ENCODE data around the gene ACO2.

The ACO2 gene

DNA sequence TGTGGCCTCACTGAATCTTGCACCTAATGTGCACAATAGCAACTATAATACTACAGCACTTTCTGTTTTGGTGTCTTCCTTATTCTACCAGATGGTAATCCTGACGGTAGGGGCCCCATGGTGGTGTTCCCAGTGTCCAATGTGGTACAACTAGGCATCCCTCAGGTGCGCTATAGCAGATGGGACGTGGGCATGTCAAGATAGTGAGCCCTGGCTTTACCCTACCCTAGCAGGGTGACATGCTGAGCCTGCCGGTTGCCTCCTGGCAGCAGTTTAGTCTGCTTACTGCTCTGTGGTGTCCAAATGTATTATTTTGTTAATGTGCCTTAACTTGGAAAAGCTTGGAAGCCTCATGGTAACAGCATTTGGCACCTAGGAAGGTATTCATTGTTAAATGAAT lies 19.2 kb downstream of the ACO2 start:
- no peak for DNase-seq (ENCODE audit: low read depth in 1 of 2, low spot score in 1 of 2)

DNA sequence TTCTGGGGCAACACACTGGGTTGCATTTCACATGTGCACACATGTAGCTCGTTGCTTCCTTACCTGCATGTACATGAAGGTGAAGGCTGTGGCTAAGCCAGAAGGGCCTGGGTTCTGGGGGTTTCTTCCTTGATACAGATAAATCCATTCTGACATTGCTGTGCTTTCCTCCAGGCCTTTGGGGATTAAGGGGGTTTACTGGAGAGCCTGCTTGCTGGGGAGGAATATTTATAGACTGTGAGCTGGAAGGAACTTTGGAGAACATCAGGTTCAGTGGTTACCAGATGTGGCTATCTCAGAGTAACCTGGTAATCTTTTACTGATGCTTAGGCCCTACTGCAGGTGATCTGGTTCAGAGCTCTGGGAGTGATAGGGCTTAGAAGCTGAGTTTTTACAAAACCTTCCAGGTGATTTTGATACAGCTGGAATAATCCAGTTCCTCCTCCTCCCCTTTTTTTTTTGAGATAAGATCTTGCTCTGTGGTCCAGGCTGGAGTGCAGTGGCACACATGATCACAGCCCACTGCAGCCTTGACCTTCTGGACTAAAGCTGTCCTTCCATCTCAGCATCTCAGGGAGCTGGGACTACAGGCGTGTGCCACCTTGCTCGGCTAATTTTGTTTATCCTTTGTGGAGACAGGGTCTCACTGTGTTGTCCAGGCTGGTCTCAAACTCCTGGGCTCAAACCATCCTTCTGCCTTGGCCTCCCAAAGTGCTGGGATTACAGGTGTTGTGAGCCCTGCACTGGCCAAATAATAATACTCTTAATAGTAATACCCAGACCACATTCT lies 19.9 kb downstream of the ACO2 start:
- DNase-seq (ENCODE audit: low read depth in 1 of 2, low spot score in 1 of 2): no peak

DNA sequence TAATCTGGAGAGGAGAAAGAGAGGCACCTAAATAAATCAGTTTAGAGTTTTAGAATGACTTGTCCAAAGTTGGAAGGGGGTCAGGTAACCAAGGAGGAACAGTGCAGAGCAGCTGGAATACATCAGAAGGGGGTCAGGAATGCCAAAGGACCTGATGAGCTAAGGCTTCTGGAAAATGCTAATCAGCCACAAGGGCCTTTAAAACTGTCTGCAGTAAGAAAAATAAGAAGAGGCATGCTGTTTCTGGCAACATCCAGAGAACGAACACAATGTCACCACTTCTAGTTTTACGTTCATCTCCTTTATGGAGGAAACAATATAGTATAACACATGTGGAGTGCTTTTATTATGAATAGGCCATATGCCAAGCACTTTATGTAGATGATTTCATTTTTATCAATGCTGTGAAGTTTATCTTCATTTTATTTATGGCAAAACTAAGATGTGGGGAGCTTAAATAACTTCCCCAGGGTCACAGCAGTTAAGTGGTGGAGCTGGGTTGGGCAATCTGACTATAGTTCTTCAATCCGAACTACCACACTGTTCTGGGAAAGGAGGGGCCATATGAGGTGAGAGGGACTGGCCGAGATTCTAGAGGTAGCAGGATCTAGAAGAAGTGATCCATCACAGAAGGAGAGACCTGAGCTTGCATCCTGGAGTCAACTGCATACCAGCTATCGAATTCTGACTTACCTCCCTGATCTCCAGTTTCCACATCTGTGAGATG lies 22.6 kb downstream of the ACO2 start:
- DNase-seq (ENCODE audit: low read depth in 1 of 2, low spot score in 1 of 2): no peak

DNA sequence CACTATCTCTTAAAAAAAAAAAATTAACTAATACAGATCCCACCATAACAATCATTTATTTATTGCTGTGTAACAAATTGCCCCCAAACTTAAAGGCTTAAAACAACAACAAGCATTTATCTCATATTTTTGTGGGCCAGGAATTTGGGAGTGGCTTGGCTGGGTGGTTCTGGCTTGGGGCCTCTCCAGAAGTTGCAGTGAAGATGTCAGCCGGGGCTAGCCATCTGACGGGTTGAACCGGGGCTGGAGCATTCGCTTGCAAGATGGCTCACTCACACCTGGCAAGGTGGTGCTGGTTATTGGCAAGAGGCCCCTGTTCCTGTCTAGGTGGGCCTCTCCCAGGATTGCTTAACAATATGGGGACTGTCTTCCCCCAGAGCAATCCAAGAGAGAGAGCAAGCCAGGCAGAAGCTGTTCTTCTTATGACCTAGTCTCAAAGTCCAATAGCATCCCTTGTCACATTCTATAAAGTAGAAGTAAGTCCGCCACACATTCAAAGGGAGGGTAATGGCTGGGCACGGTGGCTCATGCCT lies 29.5 kb downstream of the ACO2 start:
- DNase-seq (ENCODE audit: low read depth in 1 of 2, low spot score in 1 of 2): no peak

DNA sequence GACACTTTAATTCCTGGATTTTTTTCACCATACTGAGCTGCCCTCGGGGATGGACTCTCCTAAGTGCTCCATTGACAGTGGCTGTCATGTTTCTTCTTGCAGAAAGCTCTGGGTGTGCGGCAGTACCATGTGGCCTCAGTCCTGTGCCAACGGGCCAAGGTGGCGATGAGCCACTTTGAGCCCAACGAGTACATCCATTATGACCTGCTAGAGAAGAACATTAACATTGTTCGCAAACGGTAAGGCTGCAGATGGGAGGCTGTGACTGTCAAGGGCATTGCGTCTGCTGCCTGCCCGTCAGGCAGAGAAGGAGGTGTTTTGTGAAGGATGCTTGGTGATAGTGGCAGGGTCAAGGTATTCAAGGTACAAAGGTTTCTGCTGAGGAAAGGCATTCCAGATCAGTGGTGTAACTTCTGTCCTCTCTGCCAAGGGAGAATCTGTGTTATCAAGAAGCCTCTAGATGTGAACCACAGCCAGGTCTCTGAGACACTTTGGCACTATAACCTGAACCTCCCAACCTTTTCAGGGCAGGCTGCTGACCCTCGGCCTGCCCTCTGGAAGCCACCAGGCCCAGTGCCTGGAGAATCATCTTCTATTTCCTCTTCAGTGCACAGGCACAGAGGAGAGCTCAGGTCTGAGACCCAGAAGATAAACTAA lies 30.8 kb downstream of the ACO2 start:
- no peak for DNase-seq (ENCODE audit: low read depth in 1 of 2, low spot score in 1 of 2)

DNA sequence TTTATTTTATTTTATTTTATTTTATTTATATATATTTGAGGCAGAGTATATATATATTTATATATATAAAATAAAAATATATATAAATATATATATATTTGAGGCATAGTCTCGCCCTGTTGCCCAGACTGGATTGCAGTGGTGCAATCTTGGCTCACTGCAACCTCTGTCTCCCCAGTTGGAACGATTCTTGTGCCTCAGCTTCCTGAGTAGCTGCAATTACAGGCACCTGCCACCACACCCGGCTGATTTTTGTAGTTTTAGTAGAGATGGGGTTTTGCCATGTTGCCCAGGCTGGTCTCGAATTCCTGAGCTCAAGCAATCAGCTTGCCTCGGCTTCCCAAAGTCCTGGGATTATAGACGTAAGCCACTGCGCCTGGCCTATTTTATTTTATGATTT lies 31.4 kb downstream of the ACO2 start:
- no peak for DNase-seq (ENCODE audit: low read depth in 1 of 2, low spot score in 1 of 2)

DNA sequence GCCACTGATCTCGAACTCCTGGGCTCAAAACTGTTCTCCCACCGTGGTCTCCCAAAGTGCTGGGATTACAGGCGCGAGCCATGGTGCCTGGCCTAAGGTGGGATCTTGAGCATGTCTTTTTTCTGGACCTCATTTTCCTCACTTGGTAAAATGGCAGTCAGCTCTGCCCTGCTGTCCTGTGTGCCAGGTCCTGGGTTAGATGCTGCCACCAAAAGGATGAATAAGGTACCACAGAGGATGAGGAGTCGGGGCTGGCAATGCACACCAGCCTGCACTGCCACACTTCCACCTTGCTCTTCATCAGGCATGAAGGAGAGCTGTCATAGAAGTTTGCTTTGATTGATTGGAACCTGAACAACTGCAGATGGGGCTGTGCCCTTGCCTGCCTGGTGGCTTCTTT lies 32.3 kb downstream of the ACO2 start:
- no peak for DNase-seq (ENCODE audit: low read depth in 1 of 2, low spot score in 1 of 2)

DNA sequence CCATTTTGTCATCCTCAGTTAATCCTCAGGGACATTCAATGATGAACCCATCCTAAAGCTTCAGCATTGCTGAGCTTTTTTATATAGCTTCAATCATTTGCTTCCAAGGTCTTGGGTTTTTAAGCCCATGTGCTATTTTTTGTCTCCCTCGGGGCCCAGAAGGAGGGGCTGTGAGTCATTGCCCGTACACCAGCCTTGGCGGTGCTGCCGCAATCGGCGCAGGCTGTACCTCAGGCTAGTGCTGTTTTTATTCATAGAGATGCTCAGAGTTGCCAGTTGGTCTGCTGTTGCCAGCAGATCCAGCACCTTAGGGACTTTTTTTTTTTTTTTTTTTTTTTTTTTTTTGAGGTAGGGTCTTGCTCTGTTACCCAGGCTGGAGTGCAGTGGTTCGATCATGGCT lies 35.5 kb downstream of the ACO2 start:
- no peak for DNase-seq (ENCODE audit: low read depth in 1 of 2, low spot score in 1 of 2)

DNA sequence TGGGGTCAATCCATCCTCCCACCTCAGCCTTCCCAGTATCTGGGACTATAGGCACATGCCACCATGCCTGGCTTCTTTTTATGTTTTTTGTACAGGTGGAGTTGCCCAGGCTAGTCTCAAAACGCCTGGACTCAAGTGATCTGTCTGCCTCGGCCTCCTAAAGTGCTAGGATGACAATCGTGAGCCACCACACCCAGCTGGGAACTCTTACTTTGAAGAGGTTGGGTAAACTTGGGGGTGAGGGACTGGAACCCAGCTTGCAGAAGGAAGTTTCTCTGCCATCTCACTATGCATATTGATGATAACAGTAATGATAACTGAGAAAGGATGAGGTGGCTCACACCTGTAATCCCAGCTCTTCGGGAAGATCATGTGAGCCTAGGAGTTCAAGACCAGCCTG lies 35.9 kb downstream of the ACO2 start:
- no peak for DNase-seq (ENCODE audit: low read depth in 1 of 2, low spot score in 1 of 2)

DNA sequence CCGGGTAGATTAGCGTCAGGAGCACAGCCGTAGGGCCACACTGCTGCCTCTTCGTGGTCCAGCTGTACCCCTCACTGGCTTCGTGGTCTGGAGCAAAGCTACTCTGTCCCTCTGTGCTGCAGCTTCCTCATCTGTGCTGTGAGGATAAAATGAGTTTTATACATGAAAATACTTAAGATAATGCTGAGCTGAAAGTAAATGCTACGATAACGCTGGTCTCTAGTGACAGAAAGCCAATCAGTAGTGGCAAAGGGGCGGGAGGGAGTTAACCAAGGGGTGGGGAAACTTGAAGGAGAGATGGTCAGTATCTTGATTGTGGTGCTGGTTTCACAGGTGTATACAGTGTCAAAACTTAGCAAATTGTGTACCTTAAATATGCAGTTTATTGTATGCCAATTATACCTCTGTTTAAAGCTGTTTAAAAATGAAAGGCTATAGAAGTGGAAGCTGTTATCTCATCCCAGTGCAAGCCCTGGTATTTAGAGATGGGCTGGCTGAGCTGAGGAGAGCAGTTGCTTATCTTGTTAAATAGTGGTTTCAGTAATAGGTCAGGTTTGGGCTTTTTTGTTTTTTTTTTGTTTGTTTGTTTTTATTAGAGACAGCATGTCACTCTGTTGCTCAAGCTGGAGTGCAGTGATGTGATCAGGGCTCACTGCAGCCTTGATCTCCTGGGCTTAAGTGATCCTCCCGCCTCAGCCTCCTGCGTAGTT lies 36.7 kb downstream of the ACO2 start:
- DNase-seq (ENCODE audit: low read depth in 1 of 2, low spot score in 1 of 2): no peak

DNA sequence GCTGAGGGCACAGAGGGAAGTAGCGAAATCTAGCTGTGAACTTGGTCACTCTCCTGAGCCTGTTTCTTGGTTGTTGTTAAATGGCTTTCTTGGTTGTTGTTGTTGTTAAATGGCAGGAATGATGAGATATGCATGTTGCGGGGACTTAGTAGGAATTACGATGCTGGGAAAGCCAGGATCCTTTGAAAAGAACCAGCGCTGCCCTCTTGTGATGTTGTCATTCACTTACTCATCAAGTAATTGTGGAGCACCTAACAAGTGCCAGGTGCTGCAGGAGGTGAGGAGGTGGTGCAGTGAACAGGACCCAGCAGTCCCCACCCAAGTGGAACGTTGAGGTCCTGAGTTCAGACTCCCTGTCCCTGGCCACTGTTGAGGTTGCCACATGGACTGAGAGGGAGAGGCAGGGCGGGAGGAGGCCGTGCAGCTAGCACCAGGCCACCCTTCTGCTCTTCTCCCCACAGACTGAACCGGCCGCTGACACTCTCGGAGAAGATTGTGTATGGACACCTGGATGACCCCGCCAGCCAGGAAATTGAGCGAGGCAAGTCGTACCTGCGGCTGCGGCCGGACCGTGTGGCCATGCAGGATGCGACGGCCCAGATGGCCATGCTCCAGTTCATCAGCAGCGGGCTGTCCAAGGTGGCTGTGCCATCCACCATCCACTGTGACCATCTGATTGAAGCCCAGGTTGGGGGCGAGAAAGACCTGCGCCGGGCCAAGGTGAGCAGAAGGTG lies 38.6 kb downstream of the ACO2 start:
- no peak for DNase-seq (ENCODE audit: low read depth in 1 of 2, low spot score in 1 of 2)

DNA sequence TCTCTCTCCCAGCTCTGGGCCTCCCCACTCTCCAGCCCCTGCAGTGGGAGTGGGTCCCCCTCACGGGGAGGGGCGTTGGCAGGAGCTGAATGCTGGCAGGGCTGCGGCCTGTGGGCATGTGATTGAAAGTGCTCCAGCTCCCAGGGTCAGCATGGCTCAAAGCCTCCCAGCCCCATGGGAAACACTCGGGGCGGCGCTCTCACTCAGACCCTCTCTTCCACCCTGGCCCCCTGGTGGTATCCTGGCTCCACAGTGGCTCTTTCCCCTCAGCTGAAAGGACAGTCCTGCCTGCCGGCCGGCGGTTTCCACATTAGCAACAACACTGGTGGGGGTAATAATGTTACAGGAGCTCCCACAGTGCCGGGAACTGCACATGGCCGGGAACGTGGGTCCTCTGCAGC lies 39.9 kb downstream of the ACO2 start:
- DNase-seq (ENCODE audit: low read depth in 1 of 2, low spot score in 1 of 2): no peak

DNA sequence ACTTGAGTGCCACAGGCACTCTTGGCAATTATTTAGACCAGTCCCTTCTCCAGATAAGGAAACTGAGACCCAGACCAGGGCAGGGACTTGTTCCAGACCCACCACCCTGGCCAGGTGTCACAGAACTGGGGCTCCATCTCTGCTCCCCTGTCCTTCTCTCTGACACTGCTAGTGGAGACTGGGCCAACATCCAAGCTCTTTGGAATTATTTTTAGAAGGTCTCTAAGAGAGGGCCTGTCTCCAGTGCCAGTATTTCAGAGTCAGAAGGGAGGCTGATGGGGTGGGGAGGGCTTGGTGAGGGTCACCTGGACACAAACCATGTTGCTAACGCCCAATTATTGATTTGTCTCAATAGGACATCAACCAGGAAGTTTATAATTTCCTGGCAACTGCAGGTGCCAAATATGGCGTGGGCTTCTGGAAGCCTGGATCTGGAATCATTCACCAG lies 42.6 kb downstream of the ACO2 start:
- no peak for DNase-seq (ENCODE audit: low read depth in 1 of 2, low spot score in 1 of 2)

DNA sequence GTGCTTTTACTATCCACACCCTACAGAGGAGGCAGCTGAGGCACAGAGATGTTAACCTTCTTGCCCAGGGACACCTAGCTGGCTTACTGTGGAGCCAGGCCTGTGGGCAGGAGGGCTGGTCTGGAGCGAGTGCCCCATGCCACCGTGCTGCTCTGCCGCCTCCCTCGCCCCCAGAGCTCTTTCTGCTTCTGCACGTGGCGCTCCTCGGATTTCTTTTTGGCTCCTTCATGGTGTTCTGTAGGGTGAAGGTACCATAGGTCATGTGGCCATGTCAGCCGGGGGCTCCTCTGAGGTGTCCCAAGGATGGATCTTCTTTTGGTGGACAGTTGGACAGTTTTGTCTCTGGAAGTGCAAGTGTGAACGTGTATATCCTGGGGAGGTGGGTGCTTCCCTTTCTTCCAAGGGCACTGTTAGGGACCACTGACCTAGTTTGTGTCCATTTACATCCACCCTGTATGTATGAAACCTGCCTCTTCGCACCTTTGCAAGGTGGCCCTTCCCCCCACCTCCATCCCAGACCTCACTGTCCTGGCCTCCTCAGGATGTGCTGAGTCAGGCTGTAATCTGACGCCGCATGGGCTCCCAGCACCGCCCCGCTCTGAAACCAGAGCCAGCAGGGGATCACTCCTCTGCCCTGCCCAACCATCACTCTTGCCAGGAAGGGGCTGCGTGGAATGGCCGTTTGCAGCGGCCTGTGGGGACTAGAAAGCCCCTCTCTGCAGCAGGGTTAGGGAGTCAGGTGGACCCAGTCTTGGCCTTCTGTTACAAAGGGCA lies 43.7 kb downstream of the ACO2 start:
- no peak for DNase-seq (ENCODE audit: low read depth in 1 of 2, low spot score in 1 of 2)

DNA sequence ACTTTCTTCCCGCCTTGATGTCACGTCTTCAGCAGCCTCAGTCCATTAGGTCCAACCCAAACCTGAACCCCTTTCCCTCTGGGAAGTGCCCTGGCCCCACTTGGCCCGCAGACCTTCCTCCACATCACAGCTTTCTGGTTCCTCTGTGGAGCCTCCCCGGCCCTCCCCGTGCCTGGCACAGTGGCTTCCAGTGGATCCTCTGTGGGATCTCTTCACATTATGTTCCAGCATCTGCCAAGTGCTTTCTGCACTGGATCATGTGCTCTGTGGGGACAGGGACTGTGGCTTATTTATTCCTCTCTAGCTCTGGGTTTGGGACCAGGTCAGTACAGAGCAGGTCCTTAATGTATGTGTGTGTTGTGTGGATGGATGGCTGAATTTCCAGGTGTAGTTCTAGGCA lies 44.5 kb downstream of the ACO2 start:
- DNase-seq (ENCODE audit: low read depth in 1 of 2, low spot score in 1 of 2): no peak

DNA sequence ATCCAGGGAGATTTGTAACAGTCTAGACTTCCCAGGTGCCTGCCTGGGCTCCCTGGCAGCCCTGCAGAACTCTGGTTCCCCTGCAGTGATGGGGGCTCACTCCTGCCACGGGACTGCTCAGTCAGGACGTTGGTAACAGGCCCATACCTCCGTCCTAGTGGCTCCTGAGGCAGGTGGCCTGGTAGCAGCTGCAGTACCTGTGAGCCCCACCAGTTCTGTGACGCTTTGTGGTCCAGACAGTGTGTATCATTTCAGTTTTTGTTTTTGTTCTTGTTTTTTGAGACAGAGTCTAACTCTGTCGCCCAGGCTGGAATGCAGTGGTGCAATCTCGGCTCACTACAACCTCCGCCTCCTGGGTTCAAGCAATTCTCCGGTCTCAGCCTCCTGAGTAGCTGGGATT lies 47.5 kb downstream of the ACO2 start:
- DNase-seq (ENCODE audit: low read depth in 1 of 2, low spot score in 1 of 2): no peak

DNA sequence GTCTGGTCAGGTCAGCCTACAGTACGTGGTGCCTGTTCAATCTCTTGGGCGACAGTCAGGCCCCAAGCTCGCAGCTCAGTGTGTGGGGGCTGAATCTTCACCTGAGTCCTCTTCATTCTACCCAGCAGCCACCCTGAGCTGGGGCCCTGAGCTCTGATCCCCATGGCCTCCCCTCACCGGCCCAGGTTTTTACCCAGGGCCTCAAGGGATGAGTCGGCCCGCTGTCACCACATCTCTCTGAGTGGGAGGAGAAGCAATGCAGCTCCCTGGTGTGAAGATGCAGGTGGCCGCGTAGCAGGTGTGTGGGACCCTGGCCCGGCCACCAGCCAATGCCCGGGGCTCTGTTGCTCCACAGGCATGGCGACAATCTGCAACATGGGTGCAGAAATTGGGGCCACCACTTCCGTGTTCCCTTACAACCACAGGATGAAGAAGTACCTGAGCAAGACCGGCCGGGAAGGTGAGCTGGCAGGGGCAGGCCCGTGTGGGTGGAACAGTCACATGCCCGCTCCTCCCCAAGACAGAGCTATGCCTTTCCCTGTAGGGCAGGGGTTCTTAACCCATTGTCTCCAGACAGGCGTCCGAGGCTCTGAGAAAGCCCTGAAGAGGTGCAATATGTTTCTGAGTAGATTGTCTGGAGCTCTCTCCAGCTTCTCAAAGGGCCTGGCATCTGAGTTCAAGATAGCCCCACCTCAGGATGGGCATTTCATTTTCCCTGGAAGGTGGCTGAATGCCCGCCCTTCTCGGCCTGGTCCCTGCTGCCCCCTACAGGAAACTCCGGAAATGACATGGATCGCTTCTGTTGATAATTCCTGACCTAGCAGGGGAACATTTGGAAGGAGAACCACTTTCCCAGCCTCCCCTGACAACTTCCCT lies 48.5 kb downstream of the ACO2 start:
- peak in 1 of 2 donors; percentile 17 for DNase-seq (ENCODE audit: low read depth in 1 of 2, low spot score in 1 of 2)

DNA sequence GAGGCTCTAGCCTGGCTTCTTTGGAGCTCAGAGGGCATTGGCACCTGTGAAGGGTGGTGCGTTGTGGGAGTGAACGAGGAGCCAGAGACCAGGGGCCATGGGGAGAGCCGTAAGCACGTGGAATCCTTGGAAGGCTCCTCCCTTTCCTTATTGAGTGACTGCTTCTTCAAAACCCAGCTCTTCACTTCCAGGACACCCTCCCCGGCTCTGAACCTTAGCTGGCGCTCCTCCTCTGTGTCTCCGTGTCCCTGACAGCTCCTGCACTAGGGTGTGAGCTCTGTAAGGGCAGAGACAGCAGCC lies 49.1 kb downstream of the ACO2 start:
- no peak for DNase-seq (ENCODE audit: low read depth in 1 of 2, low spot score in 1 of 2)

DNA sequence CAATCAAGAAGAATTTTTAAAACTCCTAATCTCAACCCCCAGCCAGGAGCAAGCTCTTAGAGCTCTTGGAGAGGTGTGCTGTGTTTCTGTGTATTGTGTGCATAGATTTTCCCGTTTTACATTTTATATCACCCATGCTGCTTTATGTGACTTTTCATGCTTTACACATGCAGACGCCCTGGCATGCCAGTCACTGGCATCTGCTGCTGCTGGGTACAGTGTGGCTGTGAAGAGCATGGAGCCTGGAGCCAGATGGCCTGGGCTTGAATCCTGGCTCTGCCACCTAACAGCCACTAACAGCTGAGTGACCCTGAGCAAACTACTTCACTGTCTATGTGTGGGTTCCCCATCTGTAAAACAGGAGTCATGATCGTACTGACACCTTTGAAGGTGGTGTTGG lies 52.2 kb downstream of the ACO2 start:
- DNase-seq (ENCODE audit: low read depth in 1 of 2, low spot score in 1 of 2): no peak

Data from activated T-helper 1 cell treated with anti-CD3 and anti-CD28 coated beads, Interleukin-2, amount 50 U/mL, for 16 hours (primary cell).